Epithelial cell of prostate (primary cell): Measurements from ENCODE around the gene FBLN2.

Experiments
- DNase-seq: peaks from one replicate; pipeline ENCODE4 v3.0.0-alpha.2; 2011; ENCODE audit warnings: low read depth, low spot score
- H3K27ac ChIP-seq: fragments of 450-650 bp; 2 replicates; pipeline ENCODE4 v1.5.1; 2017; ENCODE audit warnings: mild to moderate bottlenecking

The FBLN2 gene

GRCh38 chr3:13595485-13595884 is 46.6 kb downstream of the FBLN2 start:
- DNase-seq: no peak
- no peak overlapping the region for H3K27ac ChIP-seq

DNA sequence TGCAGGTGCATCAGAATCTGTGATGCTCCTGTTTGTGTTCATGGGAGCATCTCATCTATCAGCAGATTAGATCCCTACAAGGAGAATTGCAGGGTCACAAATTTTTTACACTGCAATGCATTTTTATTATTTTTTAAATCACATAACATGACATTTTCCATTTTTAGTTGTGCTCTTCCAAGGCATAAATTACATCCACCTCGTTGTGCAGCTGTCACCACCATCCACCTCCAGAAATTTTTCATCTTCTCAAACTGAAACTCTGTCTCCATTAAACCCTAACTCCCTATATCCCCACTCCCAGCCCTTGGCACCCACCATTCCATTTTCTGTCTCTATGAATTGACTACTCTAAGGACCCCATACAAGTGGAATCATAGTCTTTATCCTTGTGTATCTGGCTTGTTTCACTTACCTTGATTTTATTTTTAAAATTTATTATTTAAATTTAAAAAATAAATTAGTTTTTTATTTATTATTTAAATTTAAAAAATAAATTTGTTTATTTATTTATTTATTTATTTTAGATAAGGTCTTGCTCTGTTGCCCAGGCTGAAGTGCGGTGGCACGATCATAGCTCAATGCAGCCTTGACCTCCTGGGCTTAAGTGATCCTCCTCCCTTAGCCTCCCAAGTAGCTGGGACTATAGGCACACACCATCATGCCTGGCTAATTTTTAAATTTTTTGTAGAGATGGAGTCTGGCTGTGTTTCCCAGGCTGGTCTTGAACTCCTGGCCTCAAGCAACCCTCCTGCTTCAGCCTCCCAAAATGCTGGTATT is 47.7 kb downstream of the FBLN2 start:
- no peak overlapping the region for H3K27ac ChIP-seq
- no peak for DNase-seq

- no peak for DNase-seq
- H3K27ac ChIP-seq: no peak overlapping the region
Measured at GRCh38 chr3:13597661-13598060, 48.7 kb downstream of the FBLN2 start.

GRCh38 chr3:13598201-13598600 is 49.3 kb downstream of the FBLN2 start:
- no peak for DNase-seq
- peak overlapping the region; percentile 96 for H3K27ac ChIP-seq

- H3K27ac ChIP-seq: peak overlapping the region; percentile 96
- DNase-seq: no peak
Measured at GRCh38 chr3:13598926-13599886, 50.3 kb downstream of the FBLN2 start.

DNA sequence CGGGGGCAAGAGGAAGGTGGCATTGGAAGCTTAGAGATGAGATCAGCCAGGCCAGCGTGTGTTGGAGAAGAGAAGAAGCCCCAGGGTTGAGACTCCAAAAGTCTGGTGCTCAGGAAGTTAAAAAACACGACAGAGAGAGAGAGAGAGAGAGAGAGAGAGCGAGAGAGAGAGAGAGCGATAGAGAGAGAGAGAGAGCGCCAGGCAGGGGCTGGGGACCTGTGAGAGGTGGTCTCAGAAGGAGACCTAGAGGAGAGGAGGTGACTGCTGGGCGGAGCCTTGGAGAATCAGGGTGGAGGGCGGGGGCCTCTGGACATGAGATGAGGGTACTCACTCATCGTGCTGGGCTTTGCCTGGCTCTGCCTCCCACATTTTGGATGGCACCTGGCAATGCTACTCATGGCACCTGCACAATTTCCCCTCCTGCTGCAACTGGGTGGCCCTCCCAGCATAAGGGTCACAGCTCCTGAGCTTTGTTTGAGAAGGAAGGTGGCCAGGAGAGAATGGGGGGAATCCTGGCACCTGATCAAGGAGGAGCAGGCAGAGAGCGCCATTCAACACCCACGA is 51.0 kb downstream of the FBLN2 start:
- peak overlapping the region; percentile 96 for H3K27ac ChIP-seq

GRCh38 chr3:13600950-13601691 is 52.2 kb downstream of the FBLN2 start:
- peak; percentile 96 for DNase-seq
- H3K27ac ChIP-seq: peak overlapping the region; percentile 96

More for the DNA sequence above, 51.0 kb downstream of the FBLN2 start:
- DNase-seq: no peak

DNA sequence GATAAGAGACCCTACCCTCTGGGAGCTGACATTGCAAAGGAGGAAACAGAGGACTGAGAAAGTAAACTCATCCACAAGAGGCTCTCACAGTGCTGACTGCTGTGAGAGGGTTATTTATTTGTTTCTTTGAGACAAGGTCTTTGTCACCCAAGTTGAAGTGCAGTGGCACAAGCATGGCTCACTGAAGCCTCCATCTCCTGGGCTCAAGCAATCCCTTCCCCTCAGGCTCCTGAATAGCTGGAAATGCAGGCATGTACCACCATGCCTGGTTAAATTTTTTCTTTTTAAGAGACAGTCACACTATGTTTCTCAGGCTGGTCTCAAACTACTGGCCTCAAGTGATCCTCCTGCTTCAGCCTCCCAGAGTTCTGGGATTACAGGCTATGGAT is 52.8 kb downstream of the FBLN2 start:
- peak overlapping the region; percentile 96 for H3K27ac ChIP-seq
- DNase-seq: no peak

GRCh38 chr3:13605555-13605954 is 56.6 kb downstream of the FBLN2 start:
- no peak for DNase-seq

GRCh38 chr3:13607821-13608597 is 59.1 kb downstream of the FBLN2 start:
- no peak for DNase-seq
- H3K27ac ChIP-seq: no peak overlapping the region

More at GRCh38 chr3:13605555-13605954, 56.6 kb downstream of the FBLN2 start:
- H3K27ac ChIP-seq: no peak overlapping the region

GRCh38 chr3:13608969-13609725 is 60.2 kb downstream of the FBLN2 start:
- H3K27ac ChIP-seq: no peak overlapping the region
- no peak for DNase-seq

- no peak for DNase-seq
- no peak overlapping the region for H3K27ac ChIP-seq
Measured at GRCh38 chr3:13610006-13610570, 61.2 kb downstream of the FBLN2 start.

GRCh38 chr3:13611221-13611620 is 62.3 kb downstream of the FBLN2 start:
- H3K27ac ChIP-seq: no peak overlapping the region
- DNase-seq: no peak

DNA sequence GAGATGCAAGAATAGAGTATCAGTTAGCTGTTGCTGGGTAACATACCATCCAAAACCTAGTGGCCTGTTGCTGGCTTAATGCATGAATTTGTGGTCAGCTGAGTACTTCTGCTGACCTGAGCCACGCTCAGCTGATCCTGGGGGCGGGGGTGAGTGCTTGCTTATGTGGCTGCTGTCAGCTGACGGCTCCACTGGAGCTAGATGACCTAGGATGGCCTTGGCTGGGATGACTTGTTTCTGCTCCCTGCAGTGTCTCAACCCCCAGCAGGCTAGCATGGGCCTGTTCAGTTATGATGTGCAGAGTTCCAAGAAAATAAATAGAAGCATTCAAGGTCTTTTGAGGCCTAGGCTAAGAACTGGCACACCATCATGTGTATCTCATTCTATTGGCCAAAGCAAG is 63.9 kb downstream of the FBLN2 start:
- DNase-seq: no peak
- no peak overlapping the region for H3K27ac ChIP-seq

- H3K27ac ChIP-seq: no peak overlapping the region
- DNase-seq: no peak
Measured at GRCh38 chr3:13613343-13614190, 64.6 kb downstream of the FBLN2 start.

DNA sequence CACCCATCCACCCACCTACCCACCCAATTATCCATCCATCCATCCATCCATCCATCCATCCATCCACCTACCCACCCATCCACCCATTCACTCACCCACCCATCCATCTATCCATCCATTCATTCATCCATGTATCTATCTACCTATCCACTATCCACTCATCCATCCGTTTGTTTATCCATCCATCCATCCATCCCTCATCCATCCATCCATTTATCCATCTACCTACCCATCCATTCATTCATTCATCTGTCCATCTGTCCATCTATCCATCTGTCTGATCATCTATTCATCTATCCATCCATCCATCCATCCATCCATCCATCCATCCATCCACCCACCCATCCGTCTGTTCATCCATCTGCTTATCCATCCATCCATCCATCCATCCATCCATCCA is 65.7 kb downstream of the FBLN2 start:
- no peak overlapping the region for H3K27ac ChIP-seq
- DNase-seq: no peak

- DNase-seq: no peak
- H3K27ac ChIP-seq: no peak overlapping the region
Measured at GRCh38 chr3:13615019-13615528, 66.1 kb downstream of the FBLN2 start.
